H9 (cell line): ENCODE measurements around the gene NPDC1. TPM values are rescaled to one million over a fixed set of nuclear protein-coding genes. Genes with fewer than 3 reads are reported as not detected.

Source experiments
- DNase-seq: peaks from one replicate; pipeline ENCODE4 v3.0.0-alpha.2; 2017
- H2AFZ ChIP-seq: one replicate; pipeline ENCODE4 v1.6.1; 2013; ENCODE audit warnings: mild to moderate bottlenecking, low read length, control low read depth, moderate library complexity
- H2AK5ac ChIP-seq: 2 replicates; pipeline ENCODE4 v1.6.1; 2013; ENCODE audit warnings: low read length, control low read depth, mixed read lengths; ENCODE audit not compliant: insufficient read length
- H2BK120ac ChIP-seq: one replicate; pipeline ENCODE4 v1.6.1; 2013; ENCODE audit warnings: low read depth, mild to moderate bottlenecking, low read length, control low read depth, inconsistent platforms; ENCODE audit not compliant: poor library complexity, severe bottlenecking
- H2BK12ac ChIP-seq: 2 replicates; pipeline ENCODE4 v1.6.1; 2013; ENCODE audit warnings: low read length, control low read depth, mixed read lengths, low read depth; ENCODE audit not compliant: insufficient read length
- H2BK15ac ChIP-seq: 2 replicates; pipeline ENCODE4 v1.6.1; 2013; ENCODE audit warnings: low read depth, low read length, control low read depth
- H2BK20ac ChIP-seq: one replicate; pipeline ENCODE4 v1.6.1; 2013; ENCODE audit warnings: low read depth, mild to moderate bottlenecking, low read length, control low read depth, inconsistent platforms; ENCODE audit not compliant: poor library complexity, severe bottlenecking
- H2BK5ac ChIP-seq: 2 replicates; pipeline ENCODE4 v1.6.1; 2013; ENCODE audit warnings: low read length, control low read depth, mixed read lengths; ENCODE audit not compliant: insufficient read length
- H3K14ac ChIP-seq: 2 replicates; pipeline ENCODE4 v1.6.1; 2013; ENCODE audit warnings: low read length, control low read depth; ENCODE audit not compliant: insufficient read depth
- H3K18ac ChIP-seq: 2 replicates; pipeline ENCODE4 v1.6.1; 2013; ENCODE audit warnings: low read depth, mild to moderate bottlenecking, mixed read lengths, low read length, control low read depth; ENCODE audit not compliant: insufficient read length
- H3K23ac ChIP-seq: 2 replicates; pipeline ENCODE4 v1.6.1; 2013; ENCODE audit warnings: low read length, control low read depth, mixed read lengths, low read depth; ENCODE audit not compliant: insufficient read length
- H3K23me2 ChIP-seq: 2 replicates; pipeline ENCODE4 v1.6.1; 2013; ENCODE audit warnings: low read depth, mild to moderate bottlenecking, mixed read lengths, low read length, control low read depth; ENCODE audit not compliant: insufficient read length, poor library complexity, severe bottlenecking
- H3K27ac ChIP-seq: 2 replicates; pipeline ENCODE4 v1.5.1; 2013; ENCODE audit warnings: low read length, control low read depth, mixed read lengths, low read depth; ENCODE audit not compliant: insufficient read length
- H3K27me3 ChIP-seq: 2 replicates; pipeline ENCODE4 v1.6.1; 2013; ENCODE audit warnings: low read length, control low read depth, inconsistent platforms; ENCODE audit not compliant: insufficient read depth
- H3K4ac ChIP-seq: 2 replicates; pipeline ENCODE4 v1.6.1; 2013; ENCODE audit warnings: low read depth, mild to moderate bottlenecking, control low read depth, inconsistent platforms, low read length, moderate library complexity
- H3K4me1 ChIP-seq: 2 replicates; pipeline ENCODE4 v1.6.1; 2013; ENCODE audit warnings: low read length, control low read depth, inconsistent platforms; ENCODE audit not compliant: insufficient read depth
- H3K4me2 ChIP-seq: 2 replicates; pipeline ENCODE4 v1.6.1; 2013; ENCODE audit warnings: low read length, control low read depth, mixed read lengths; ENCODE audit not compliant: insufficient read length, insufficient read depth
- H3K56ac ChIP-seq: 2 replicates; pipeline ENCODE4 v1.6.1; 2013; ENCODE audit warnings: low read depth, mild to moderate bottlenecking, mixed read lengths, low read length, control low read depth; ENCODE audit not compliant: insufficient read length
- H3K79me1 ChIP-seq: 2 replicates; pipeline ENCODE4 v1.6.1; 2013; ENCODE audit warnings: low read depth, mild to moderate bottlenecking, moderate library complexity, low read length, control low read depth, inconsistent platforms; ENCODE audit not compliant: insufficient read depth, poor library complexity, severe bottlenecking
- H3K79me2 ChIP-seq: 2 replicates; pipeline ENCODE4 v1.6.1; 2013; ENCODE audit warnings: low read length, control low read depth, inconsistent platforms; ENCODE audit not compliant: insufficient read depth
- H3K9ac ChIP-seq: 2 replicates; pipeline ENCODE4 v1.6.1; 2013; ENCODE audit warnings: low read length, control low read depth, mixed read lengths; ENCODE audit not compliant: insufficient read length; ENCODE audit errors: extremely low read depth
- H3K9me3 ChIP-seq: one replicate; pipeline ENCODE4 v1.6.1; 2013; ENCODE audit warnings: low read depth, low read length, inconsistent platforms; ENCODE audit not compliant: control insufficient read depth
- H3T11ph ChIP-seq: one replicate; pipeline ENCODE4 v1.6.1; 2013; ENCODE audit warnings: mild to moderate bottlenecking, low read length, control low read depth, inconsistent platforms
- H4K20me1 ChIP-seq: one replicate; pipeline ENCODE4 v1.6.1; 2013; ENCODE audit not compliant: control insufficient read depth, insufficient read length, insufficient read depth
- H4K5ac ChIP-seq: 2 replicates; pipeline ENCODE4 v1.6.1; 2013; ENCODE audit warnings: low read depth, mild to moderate bottlenecking, mixed read lengths, low read length, control low read depth; ENCODE audit not compliant: insufficient read length
- H4K8ac ChIP-seq: replicated peaks from 2 replicates; pipeline ENCODE4 v1.6.1; 2013; ENCODE audit warnings: low read length, control low read depth, mixed read lengths, low read depth; ENCODE audit not compliant: insufficient read length
- H4K91ac ChIP-seq: 2 replicates; pipeline ENCODE4 v1.6.1; 2013; ENCODE audit warnings: low read depth, mild to moderate bottlenecking, moderate library complexity, mixed read lengths, low read length, control low read depth; ENCODE audit not compliant: insufficient read length
- H3K27ac Mint-ChIP-seq, 3 experiments: 2 replicates in 2 of 3; 3 replicates in 1 of 3; pipeline ENCODE4 v1.8.0; 2020 to 2021; ENCODE audit warnings: mixed read lengths in 3 of 3, mild to moderate bottlenecking in 1 of 3, moderate library complexity in 1 of 3
- H3K27me3 Mint-ChIP-seq: 2 replicates; pipeline ENCODE4 v1.8.0; 2021; ENCODE audit warnings: low read depth, mild to moderate bottlenecking, moderate library complexity, mixed read lengths
- H3K36me3 Mint-ChIP-seq, 3 experiments: 2 replicates in 2 of 3; 3 replicates in 1 of 3; pipeline ENCODE4 v1.8.0; 2020 to 2021; ENCODE audit warnings: low read depth in 3 of 3, mixed read lengths in 3 of 3; ENCODE audit not compliant: insufficient read depth in 1 of 3
- H3K4me1 Mint-ChIP-seq, 2 experiments: 2 replicates each; pipeline ENCODE4 v1.8.0; 2020; ENCODE audit warnings: mixed read lengths in 2 of 2
- H3K4me3 Mint-ChIP-seq, 2 experiments: 2 replicates in 1 of 2; 3 replicates in 1 of 2; pipeline ENCODE4 v1.8.0; 2020 to 2021; ENCODE audit warnings: mild to moderate bottlenecking in 2 of 2, mixed read lengths in 2 of 2, moderate library complexity in 1 of 2
- H3K9me3 Mint-ChIP-seq, 2 experiments: 2 replicates in 1 of 2; 3 replicates in 1 of 2; pipeline ENCODE4 v1.8.0; 2020; ENCODE audit warnings: mild to moderate bottlenecking in 2 of 2, mixed read lengths in 2 of 2, moderate library complexity in 1 of 2
- CTCF ChIP-seq: fragments of 200-600 bp; sonication (generic); conservative IDR thresholded peaks from 3 replicates; pipeline ENCODE4 v1.8.0; 2021; ENCODE audit warnings: antibody characterized with exemption, mild to moderate bottlenecking
- WGBS: extraction: QIAGEN DNeasy Blood & Tissue Kit; methylation state at CpG from one replicate; pipeline ENCODE4 v1.1.7; 2013; ENCODE audit warnings: missing lambda C conversion rate, low lambda C conversion rate, mixed read lengths; ENCODE audit not compliant: insufficient read length; ENCODE audit errors: extremely low coverage; 5-methylcytosine and 5-hydroxymethylcytosine counted together
- total RNA-seq: library from RNA; stranded (reverse); gene quantifications from 2 replicates; pipeline ENCODE4 v1.2.1, GENCODE V29; 2021

The NPDC1 gene
- total RNA-seq, 1 experiment from 2014 or later: 57.6 TPM

GRCh38 chr9:137016436-137016835, 29.5 kb downstream of the NPDC1 start:
- no peaks in the 10 kb centered on the region; the same call in 1 of the 2 replicates for H3K27me3 Mint-ChIP-seq
- no peak overlapping the region for H2AFZ ChIP-seq
- H3K27ac Mint-ChIP-seq: no peak overlapping the region
- DNase-seq: no peak
- H3K9ac ChIP-seq: no peak overlapping the region
- H3K79me1 ChIP-seq: no peaks in the 10 kb centered on the region
- no peaks in the 10 kb centered on the region for H3K9me3 Mint-ChIP-seq
- H3K23me2 ChIP-seq: no peaks in the 10 kb centered on the region
- no peak overlapping the region for H4K91ac ChIP-seq
- no peaks in the 10 kb centered on the region for H3K27me3 ChIP-seq
- no peak overlapping the region for H3K56ac ChIP-seq
- no peak overlapping the region for H4K8ac ChIP-seq
- no peaks in the 10 kb centered on the region for H3K9me3 ChIP-seq
- H3K79me2 ChIP-seq: no peaks in the 10 kb centered on the region
- H3K14ac ChIP-seq: no peak overlapping the region; the same call in 1 of the 2 replicates
- no peaks in the 10 kb centered on the region for H3K4me1 ChIP-seq
- H3K4me3 Mint-ChIP-seq: no peak overlapping the region
- H2BK12ac ChIP-seq: no peak overlapping the region
- H2BK20ac ChIP-seq: no peak overlapping the region
- H2BK15ac ChIP-seq: no peak overlapping the region
- no peak overlapping the region for H3T11ph ChIP-seq
- H3K18ac ChIP-seq: no peak overlapping the region
- no peak overlapping the region for H2BK120ac ChIP-seq
- no peak for TF ChIP-seq CTCF
- H3K36me3 Mint-ChIP-seq: peaks cover 4 to 13% (median 6%) of the 10 kb centered on the region in 3 experiments; a peak in 5 of 7 replicates
- H2BK5ac ChIP-seq: no peak overlapping the region
- peaks cover 2% of the 10 kb centered on the region for H4K20me1 ChIP-seq
- H3K27ac ChIP-seq: no peak overlapping the region
- H3K23ac ChIP-seq: no peak overlapping the region
- WGBS: no CpG with 5 or more reads among the region's 16 CpGs
- H3K4ac ChIP-seq: no peak overlapping the region
- no peaks in the 10 kb centered on the region; a peak in 1 of 4 replicates for H3K4me1 Mint-ChIP-seq
- H2AK5ac ChIP-seq: no peak overlapping the region
- H4K5ac ChIP-seq: no peak overlapping the region
- no peak overlapping the region for H3K4me2 ChIP-seq
